Measurements from ENCODE around the gene ZKSCAN8.

DNA sequence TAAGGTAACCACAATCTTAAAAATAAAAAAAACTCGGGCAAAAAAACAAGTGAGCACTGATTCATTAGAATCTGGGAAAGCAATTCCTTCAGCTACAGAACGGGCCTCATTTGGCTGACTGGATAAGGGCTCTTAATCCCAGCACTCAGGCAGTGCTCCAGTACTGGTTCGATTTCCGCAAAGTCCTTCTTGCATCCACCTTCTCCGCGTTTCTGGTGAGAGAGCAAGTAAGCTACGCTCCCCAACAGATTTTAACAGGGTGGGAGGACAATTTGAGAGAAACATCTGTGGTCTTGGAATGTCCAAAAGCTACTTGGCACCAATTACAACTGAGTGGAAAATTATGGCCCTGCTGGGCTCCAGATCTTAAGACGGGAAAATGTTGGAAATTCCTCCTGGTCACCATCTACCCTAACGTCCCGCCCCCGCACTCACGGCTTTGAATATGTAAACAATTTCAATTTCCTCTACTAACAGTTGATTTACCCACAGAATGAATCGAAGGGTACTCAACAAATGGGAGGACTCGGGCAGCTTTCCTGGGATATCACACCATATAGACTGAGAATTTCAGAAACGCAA lies 65.3 kb downstream of the ZKSCAN8 start:
- TF ChIP-seq POLR2A (IDR thresholded peaks at IDR 0.05), result no peak
- TF ChIP-seq, protein P1, sequence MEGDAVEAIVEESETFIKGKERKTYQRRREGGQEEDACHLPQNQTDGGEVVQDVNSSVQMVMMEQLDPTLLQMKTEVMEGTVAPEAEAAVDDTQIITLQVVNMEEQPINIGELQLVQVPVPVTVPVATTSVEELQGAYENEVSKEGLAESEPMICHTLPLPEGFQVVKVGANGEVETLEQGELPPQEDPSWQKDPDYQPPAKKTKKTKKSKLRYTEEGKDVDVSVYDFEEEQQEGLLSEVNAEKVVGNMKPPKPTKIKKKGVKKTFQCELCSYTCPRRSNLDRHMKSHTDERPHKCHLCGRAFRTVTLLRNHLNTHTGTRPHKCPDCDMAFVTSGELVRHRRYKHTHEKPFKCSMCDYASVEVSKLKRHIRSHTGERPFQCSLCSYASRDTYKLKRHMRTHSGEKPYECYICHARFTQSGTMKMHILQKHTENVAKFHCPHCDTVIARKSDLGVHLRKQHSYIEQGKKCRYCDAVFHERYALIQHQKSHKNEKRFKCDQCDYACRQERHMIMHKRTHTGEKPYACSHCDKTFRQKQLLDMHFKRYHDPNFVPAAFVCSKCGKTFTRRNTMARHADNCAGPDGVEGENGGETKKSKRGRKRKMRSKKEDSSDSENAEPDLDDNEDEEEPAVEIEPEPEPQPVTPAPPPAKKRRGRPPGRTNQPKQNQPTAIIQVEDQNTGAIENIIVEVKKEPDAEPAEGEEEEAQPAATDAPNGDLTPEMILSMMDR (IDR thresholded peaks at IDR 0.05 in 8 of 11, conservative IDR thresholded peaks at IDR 0.05 in 3 of 11), result no peak

All from spleen (tissue), 7 donors.